HEK293T (cell line): ENCODE data around the gene LARGE1.

Experiments
- BHLHE40 ChIP-seq: fragments of 450-650 bp; IDR thresholded peaks from 2 replicates; pipeline ENCODE4 v1.6.1; 2016; ENCODE audit warnings: mild to moderate bottlenecking, moderate library complexity, borderline replicate concordance
- CTBP1 ChIP-seq: fragments of 450-650 bp; IDR thresholded peaks from 2 replicates; pipeline ENCODE4 v1.6.1; 2016; ENCODE audit warnings: borderline replicate concordance
- ELF4 ChIP-seq: fragments of 450-650 bp; IDR thresholded peaks from 2 replicates; pipeline ENCODE4 v1.6.1; 2017; ENCODE audit warnings: antibody characterized with exemption
- FOXA1 ChIP-seq: fragments of 450-650 bp; IDR thresholded peaks from 2 replicates; pipeline ENCODE4 v1.6.1; 2016; ENCODE audit warnings: mild to moderate bottlenecking
- FOXK2 ChIP-seq: fragments of 450-650 bp; IDR thresholded peaks from 2 replicates; pipeline ENCODE4 v1.6.1; 2016; ENCODE audit warnings: mild to moderate bottlenecking
- FOXM1 ChIP-seq: fragments of 450-650 bp; IDR thresholded peaks from 2 replicates; pipeline ENCODE4 v1.6.1; 2017; ENCODE audit warnings: mild to moderate bottlenecking, borderline replicate concordance
- NFRKB ChIP-seq: fragments of 450-650 bp; IDR thresholded peaks from 2 replicates; pipeline ENCODE4 v1.6.1; 2016; ENCODE audit warnings: mild to moderate bottlenecking, moderate library complexity
- PKNOX1 ChIP-seq: fragments of 450-650 bp; IDR thresholded peaks from 2 replicates; pipeline ENCODE4 v1.6.1; 2016
- SUZ12 ChIP-seq: fragments of 450-650 bp; IDR thresholded peaks from 2 replicates; pipeline ENCODE4 v1.6.1; 2016; ENCODE audit warnings: mild to moderate bottlenecking

DNA sequence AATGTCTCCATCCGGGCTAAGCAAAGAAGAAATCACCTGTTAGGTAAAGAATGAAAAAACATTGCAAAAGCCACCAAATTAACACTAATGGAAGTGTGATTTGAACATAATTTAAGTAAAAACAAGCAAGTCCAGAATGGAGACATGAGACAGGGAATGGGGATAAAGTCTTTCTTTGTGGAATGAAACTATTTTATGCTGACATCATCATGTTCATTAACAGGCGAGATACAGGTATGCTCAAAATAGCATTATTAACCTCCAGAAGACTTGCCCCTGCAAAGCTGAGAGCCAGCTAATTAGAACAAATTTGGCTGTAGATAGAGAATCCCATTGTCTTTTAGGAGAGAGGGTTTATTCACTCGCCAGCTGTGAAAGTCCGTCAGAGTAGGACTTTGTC lies 4.9 kb upstream of the LARGE1 start:
- no peak for TF ChIP-seq BHLHE40
- no peak for TF ChIP-seq PKNOX1
- no peak for TF ChIP-seq FOXA1
- no peak for TF ChIP-seq ELF4
- no peak for TF ChIP-seq SUZ12
- no peak for TF ChIP-seq CTBP1
- no peak for TF ChIP-seq FOXK2
- no peak for TF ChIP-seq NFRKB
- TF ChIP-seq FOXM1, result no peak
